Measurements from ENCODE around the gene CD40. TPM values are rescaled to one million over a fixed set of nuclear protein-coding genes. Genes with fewer than 3 reads are reported as not detected.
A peak's percentile ranks its signal among the peaks of the same experiment; 100 is the strongest.

CD40 gene
- total RNA-seq (2013): 23.1 TPM
- polyA plus RNA-seq (10 to 100 TPM; 14.4 to 26.1 (median 18.8) TPM), polyA minus RNA-seq (6.5 and 16.7 TPM in 2 replicates), total RNA-seq (6.6 to 22.4 (median 11.1) reads per million in 11 experiments)

GRCh38 chr20:46117704-46118467, at the start of gene CD40:
Gene CD40, plus strand, starts transcription at chr20:46118314. Its CDS starts 30 bp downstream, at chr20:46118344.
- Histone ChIP-seq H3K36me3 (replicated peaks in 1 of 2; ENCODE audit: control insufficient read depth in 1 of 2, insufficient read depth in 2 of 2, low read length in 2 of 2) (peaks cover 0 to 12% of the 10 kb centered on the region in 2 donors), H3K27ac (ENCODE audit: low read depth in 1 of 2, low read length in 2 of 2) (peak within 1 kb of the TSS; percentile 75 to 82), H3K4me3 (replicated peaks in 1 of 3; ENCODE audit: low read depth in 2 of 3, low read length in 3 of 3) (peak within 1 kb of the TSS; percentile 39 to 92 (median 60)), H3K27me3 (ENCODE audit: control insufficient read depth in 2 of 2, insufficient read depth in 2 of 2, low read length in 2 of 2) (peaks cover 2 to 18% of the 10 kb centered on the region in 2 donors), H3K9me3 (replicated peaks in 1 of 2; ENCODE audit: control insufficient read depth in 1 of 2, insufficient read depth in 1 of 2, low read length in 2 of 2) (no peaks in the 10 kb centered on the region), H2AFZ (ENCODE audit: insufficient read depth, low read depth, low read length, poor library complexity, severe bottlenecking) (peak within 1 kb of the TSS; percentile 78), H3K9ac (ENCODE audit: insufficient read depth, low read length, poor library complexity, severe bottlenecking) (peak within 1 kb of the TSS; percentile 68), H4K20me1 (ENCODE audit: insufficient read depth, low read length) (peaks cover 31% of the 10 kb centered on the region), H3K79me2 (ENCODE audit: insufficient read depth, low read length) (no peaks in the 10 kb centered on the region), H3K4me1 (ENCODE audit: control insufficient read depth in 1 of 2, insufficient read depth in 2 of 2, low read length in 2 of 2) (peaks cover 33 to 47% of the 10 kb centered on the region in 2 donors), H3K4me2 (replicated peaks; ENCODE audit: extremely low read depth, low read length, poor library complexity, severe bottlenecking) (peak within 1 kb of the TSS; percentile 95)
- WGBS (ENCODE audit: insufficient coverage): 2% methylated on average over 24 of the region's 40 CpGs
- H3K27me3 Mint-ChIP-seq (ENCODE audit: low read depth in 3 of 3): peaks cover 19 to 25% (median 21%) of the 10 kb centered on the region in 3 donors
- H3K9me3 Mint-ChIP-seq: peaks cover 0 to 1% (median 0%) of the 10 kb centered on the region in 7 donors
- peaks cover 12 to 16% of the 10 kb centered on the region in 2 donors for H3K36me3 Mint-ChIP-seq
- H3K4me3 Mint-ChIP-seq: peak within 1 kb of the TSS; percentile 96 to 99
- peak; percentile 62 to 90 (median 69) for DNase-seq
- no peak for TF ChIP-seq CTCF (IDR thresholded peaks at IDR 0.05)
- intact Hi-C loops (cut with micrococcal nuclease): loop anchor here in 1 of 2 donors (10.0 kb wide), 1 partner anchor 323 kb away; the partner anchor contains the start of genes DNTTIP1 and WFDC3
- H3K4me1 Mint-ChIP-seq: peaks cover 48% of the 10 kb centered on the region
- H3K27ac Mint-ChIP-seq: peak within 1 kb of the TSS; percentile 83 to 96 (median 91)

- TF ChIP-seq CTCF (IDR thresholded peaks at IDR 0.05): no peak
- Histone ChIP-seq H2AFZ (ENCODE audit: insufficient read depth, low read depth, low read length, poor library complexity, severe bottlenecking) (no peak overlapping the region), H3K4me1 (ENCODE audit: control insufficient read depth in 1 of 2, insufficient read depth in 2 of 2, low read length in 2 of 2) (no peaks in the 10 kb centered on the region), H3K9ac (ENCODE audit: insufficient read depth, low read length, poor library complexity, severe bottlenecking) (no peak overlapping the region), H3K79me2 (ENCODE audit: insufficient read depth, low read length) (peaks cover 7% of the 10 kb centered on the region), H3K36me3 (replicated peaks in 1 of 2; ENCODE audit: control insufficient read depth in 1 of 2, insufficient read depth in 2 of 2, low read length in 2 of 2) (peaks cover 61 to 83% of the 10 kb centered on the region in 2 donors), H3K4me2 (replicated peaks; ENCODE audit: extremely low read depth, low read length, poor library complexity, severe bottlenecking) (no peak overlapping the region), H4K20me1 (ENCODE audit: insufficient read depth, low read length) (peaks cover 91% of the 10 kb centered on the region), H3K27ac (ENCODE audit: low read depth in 1 of 2, low read length in 2 of 2) (no peak overlapping the region), H3K4me3 (replicated peaks in 1 of 3; ENCODE audit: low read depth in 2 of 3, low read length in 3 of 3) (no peak overlapping the region), H3K27me3 (ENCODE audit: control insufficient read depth in 2 of 2, insufficient read depth in 2 of 2, low read length in 2 of 2) (no peaks in the 10 kb centered on the region), H3K9me3 (replicated peaks in 1 of 2; ENCODE audit: control insufficient read depth in 1 of 2, insufficient read depth in 1 of 2, low read length in 2 of 2) (no peaks in the 10 kb centered on the region)
- Mint-ChIP-seq H3K27ac (no peak overlapping the region), H3K36me3 (peaks cover 44 to 51% of the 10 kb centered on the region in 2 donors), H3K4me1 (no peaks in the 10 kb centered on the region), H3K4me3 (no peak overlapping the region), H3K9me3 (no peaks in the 10 kb centered on the region), H3K27me3 (ENCODE audit: low read depth in 3 of 3) (no peaks in the 10 kb centered on the region)
- DNase-seq: no peak
- WGBS (ENCODE audit: insufficient coverage): 98% methylated on average over 16 of the region's 20 CpGs
- intact Hi-C loops (cut with micrococcal nuclease): no loop called here
Observed at GRCh38 chr20:46070215-46070900, 47.8 kb upstream of the CD40 start.

Data from CD14-positive monocyte (primary cell).